HG03460 (cell line): Measurements from ENCODE around the gene CAVIN1.
"Not testable (repeated sequence)": the region's sequence is repeated elsewhere in the genome, so short reads cannot be mapped to it uniquely, and the experiment has no call there.

Experiments used
- ATAC-seq: cut with Tn5 transposase; IDR thresholded peaks from one replicate; pipeline ENCODE4 v1.9.1; 2021; ENCODE audit not compliant: unreplicated experiment

The CAVIN1 gene

GRCh38 chr17:42436391-42436790 lies 13.3 kb upstream of the CAVIN1 start:
- ATAC-seq = no peak

GRCh38 chr17:42431758-42432161 lies 8.7 kb upstream of the CAVIN1 start:
- no peak for ATAC-seq

GRCh38 chr17:42429726-42430447 lies 6.8 kb upstream of the CAVIN1 start:
- ATAC-seq = no peak

- no peak for ATAC-seq
Measured at GRCh38 chr17:42428141-42428944, 5.3 kb upstream of the CAVIN1 start.

- ATAC-seq = no peak
Measured at GRCh38 chr17:42424991-42425610, 2.0 kb upstream of the CAVIN1 start.

- no peak for ATAC-seq
Measured at GRCh38 chr17:42423766-42424165, 710 bp upstream of the CAVIN1 start.

GRCh38 chr17:42422412-42422957 lies 571 bp downstream of the CAVIN1 start:
- ATAC-seq = no peak

GRCh38 chr17:42421507-42422338 lies 1.3 kb downstream of the CAVIN1 start:
- ATAC-seq = no peak

- ATAC-seq = no peak
Measured at GRCh38 chr17:42421136-42421506, 1.9 kb downstream of the CAVIN1 start.

- ATAC-seq = not testable (repeated sequence)
Measured at GRCh38 chr17:42417981-42418380, 5.1 kb downstream of the CAVIN1 start.

GRCh38 chr17:42414704-42415409 lies 8.2 kb downstream of the CAVIN1 start:
- no peak for ATAC-seq

- no peak for ATAC-seq
Measured at GRCh38 chr17:42413464-42414040, 9.5 kb downstream of the CAVIN1 start.

GRCh38 chr17:42411905-42412679 lies 11.0 kb downstream of the CAVIN1 start:
- no peak for ATAC-seq

GRCh38 chr17:42411361-42411760 lies 11.7 kb downstream of the CAVIN1 start:
- ATAC-seq = no peak

GRCh38 chr17:42410319-42410685 lies 12.8 kb downstream of the CAVIN1 start:
- no peak for ATAC-seq

GRCh38 chr17:42409523-42410318 lies 13.3 kb downstream of the CAVIN1 start:
- ATAC-seq = no peak

- no peak for ATAC-seq
Measured at GRCh38 chr17:42408061-42408460, 15.0 kb downstream of the CAVIN1 start.

- no peak for ATAC-seq
Measured at GRCh38 chr17:42407289-42407836, 15.7 kb downstream of the CAVIN1 start.
